H1 (cell line): ENCODE data around the gene EPN2. TPM values are rescaled to one million over a fixed set of nuclear protein-coding genes. Genes with fewer than 3 reads are reported as not detected.

Source experiments
- BACH1 ChIP-seq: IDR thresholded peaks from 2 replicates; pipeline ENCODE4 v1.6.1; 2012; ENCODE audit warnings: low read length, improper control_type of control experiment
- BRCA1 ChIP-seq: IDR thresholded peaks from 2 replicates; pipeline ENCODE4 v1.6.1; 2012; ENCODE audit warnings: low read depth, low read length, improper control_type of control experiment
- CHD7 ChIP-seq: fragments of 300-600 bp; sonication (generic); IDR thresholded peaks from 2 replicates; pipeline ENCODE4 v1.7.1; 2012; ENCODE audit warnings: low read length, moderate library complexity, mild to moderate bottlenecking, inconsistent platforms; ENCODE audit not compliant: insufficient replicate concordance
- EP300 ChIP-seq, 2 experiments: IDR thresholded peaks; 1 replicate in 1 of 2; 2 replicates in 1 of 2; pipeline ENCODE4 v1.6.1; 2011 to 2012; ENCODE audit warnings: low read depth in 2 of 2, low read length in 2 of 2, mild to moderate bottlenecking in 2 of 2, borderline replicate concordance in 1 of 2, inconsistent platforms in 1 of 2, moderate library complexity in 1 of 2
- GTF2F1 ChIP-seq: IDR thresholded peaks from 2 replicates; pipeline ENCODE4 v1.6.1; 2012; ENCODE audit warnings: low read depth, low read length, improper control_type of control experiment, borderline replicate concordance
- MAFK ChIP-seq: IDR thresholded peaks from 2 replicates; pipeline ENCODE4 v1.6.1; 2012; ENCODE audit warnings: low read depth, mild to moderate bottlenecking, improper control_type of control experiment, low read length
- NANOG ChIP-seq: IDR thresholded peaks from 2 replicates; pipeline ENCODE4 v1.6.1; 2011; ENCODE audit warnings: low read length, low read depth, mild to moderate bottlenecking, inconsistent platforms; ENCODE audit not compliant: insufficient read depth, poor library complexity, severe bottlenecking
- RNF2 ChIP-seq: fragments of 200-900, 300-1000 bp; sonication (generic); IDR thresholded peaks from 2 replicates; pipeline ENCODE4 v1.7.1; 2016; ENCODE audit warnings: borderline replicate concordance, low read depth, mild to moderate bottlenecking, antibody characterized with exemption, low read length; ENCODE audit not compliant: poor library complexity, severe bottlenecking; ENCODE audit errors: missing control alignments
- RXRA ChIP-seq: IDR thresholded peaks from 2 replicates; pipeline ENCODE4 v1.6.1; 2011; ENCODE audit warnings: low read depth, mild to moderate bottlenecking, low read length, moderate library complexity; ENCODE audit not compliant: insufficient read depth
- SIRT6 ChIP-seq: IDR thresholded peaks from one replicate; pipeline ENCODE4 v1.7.1; 2012; ENCODE audit warnings: low read length, inconsistent platforms
- polyA plus RNA-seq, 7 experiments: library from polyadenylated mRNA; depleted of rRNA in 3 of 7; stranded (reverse) in 5 of 7; unstranded in 2 of 7; fragments of >200 nt in 5 of 7; fragments of 200-250 nt in 2 of 7; gene quantifications; 1 replicate in 5 of 7; 2 replicates in 1 of 7; 4 replicates in 1 of 7; pipeline versions ENCODE4 v1.2.1 to v1.2.3, GENCODE V29; 2011 to 2013; ENCODE audit warnings: missing spikeins in 2 of 7, mixed read lengths in 2 of 7
- total RNA-seq: library from RNA; stranded (reverse); fragmentation: NEBNext Ultra II Directional; extraction: Animal tissue kit (Norgen Biotek cat#: 25700); gene quantifications from 2 replicates; pipeline ENCODE4 v1.2.1, GENCODE V29; 2021

Gene EPN2
- total and polyA plus RNA-seq, 2 of the 8 experiments (the other 6 are each of a cell fraction or from before 2014, with no cell fraction given) = 28.7 to 55.8 TPM

GRCh38 chr17:19239544-19239943, 2.4 kb downstream of the EPN2 start (continued):
- TF ChIP-seq CHD7 (no peak), SIRT6 (no peak), BRCA1 (no peak), GTF2F1 (no peak), RNF2 (no peak), NANOG (no peak), BACH1 (no peak), EP300 (IDR thresholded peaks at IDR 0.05; ENCODE audit: borderline replicate concordance in 1 of 2, low read depth in 2 of 2, low read length in 2 of 2) (no peak), MAFK (no peak), RXRA (no peak)
- TF ChIP-seq, all 59 proteins: peak for 0
